Measurements from ENCODE around the gene C1orf226. TPM values are rescaled to one million over a fixed set of nuclear protein-coding genes. Genes with fewer than 3 reads are reported as not detected.

The C1orf226 gene
- total RNA-seq, 1 experiment from 2014 or later = 4.3 TPM

DNA sequence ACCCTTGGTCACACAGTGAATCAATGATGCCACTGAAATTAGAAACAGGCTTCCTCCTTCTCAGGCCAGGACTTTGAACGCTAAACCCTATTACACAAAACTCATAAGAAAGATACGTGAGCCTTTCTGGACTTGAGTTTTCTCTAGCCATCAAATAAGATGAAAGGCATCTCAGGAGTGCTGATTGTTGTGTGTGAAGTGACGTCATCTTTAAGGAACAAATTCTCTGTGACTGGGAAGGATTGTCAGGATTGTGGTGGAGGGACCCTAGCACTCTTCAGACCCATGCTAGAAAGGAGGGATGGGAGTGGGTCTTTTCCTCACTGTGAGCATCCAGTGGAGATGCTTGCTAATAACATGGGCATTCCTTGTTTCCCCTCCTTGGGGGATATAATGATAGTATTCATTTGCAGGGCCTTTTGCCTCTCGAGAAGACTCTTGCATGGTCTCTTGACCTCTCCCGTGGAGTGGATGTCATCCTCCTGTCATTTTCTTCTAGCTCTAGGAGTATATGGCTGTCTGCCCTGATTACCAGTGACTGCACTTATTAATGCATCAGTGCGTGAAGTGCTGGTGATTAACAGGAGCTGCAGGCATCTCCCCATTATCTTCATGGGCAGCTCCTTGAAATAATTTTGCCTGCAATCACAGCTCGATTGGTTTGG, 44.8 kb upstream of the C1orf226 start:
- Histone ChIP-seq H3K9me3 (ENCODE audit: low read length) (no peaks in the 10 kb centered on the region), H2AFZ (ENCODE audit: low read length) (no peak overlapping the region), H3K9me2 (replicated peaks; ENCODE audit: low read length) (no peaks in the 10 kb centered on the region), H3K4me1 (ENCODE audit: insufficient read depth, low read length) (no peaks in the 10 kb centered on the region), H3K4me3 (ENCODE audit: low read length) (no peak overlapping the region), H3K79me2 (ENCODE audit: low read length) (no peaks in the 10 kb centered on the region), H4K20me1 (ENCODE audit: low read length) (no peaks in the 10 kb centered on the region), H3K36me3 (ENCODE audit: low read depth, low read length) (no peaks in the 10 kb centered on the region), H3K27me3 (ENCODE audit: low read length) (no peaks in the 10 kb centered on the region), H3K4me2 (ENCODE audit: low read length) (no peak overlapping the region), H3K9ac (ENCODE audit: low read length) (no peak overlapping the region), H3F3A (ENCODE audit: low read length, unreplicated experiment) (no peaks in the 10 kb centered on the region), H3K27ac (ENCODE audit: low read length) (no peak overlapping the region)
- POLR2A ChIA-PET (ENCODE audit: unreplicated experiment) = interaction anchor here (0.5 kb wide), 1 partner anchor 124 kb away, joined by 3 read pairs; no protein-coding TSS in a partner anchor
- ATAC-seq = no peak
- CTCF ChIA-PET = no interaction called here
- no peak for DNase-seq
- intact Hi-C loops (cut with micrococcal nuclease) = no loop called here
- BruUV-seq (replicated peaks) = no TSS peak
- no peak for TF ChIP-seq EZH2 (IDR thresholded peaks at IDR 0.05; ENCODE audit: low read length, unreplicated experiment)
- TF ChIP-seq, protein P1, sequence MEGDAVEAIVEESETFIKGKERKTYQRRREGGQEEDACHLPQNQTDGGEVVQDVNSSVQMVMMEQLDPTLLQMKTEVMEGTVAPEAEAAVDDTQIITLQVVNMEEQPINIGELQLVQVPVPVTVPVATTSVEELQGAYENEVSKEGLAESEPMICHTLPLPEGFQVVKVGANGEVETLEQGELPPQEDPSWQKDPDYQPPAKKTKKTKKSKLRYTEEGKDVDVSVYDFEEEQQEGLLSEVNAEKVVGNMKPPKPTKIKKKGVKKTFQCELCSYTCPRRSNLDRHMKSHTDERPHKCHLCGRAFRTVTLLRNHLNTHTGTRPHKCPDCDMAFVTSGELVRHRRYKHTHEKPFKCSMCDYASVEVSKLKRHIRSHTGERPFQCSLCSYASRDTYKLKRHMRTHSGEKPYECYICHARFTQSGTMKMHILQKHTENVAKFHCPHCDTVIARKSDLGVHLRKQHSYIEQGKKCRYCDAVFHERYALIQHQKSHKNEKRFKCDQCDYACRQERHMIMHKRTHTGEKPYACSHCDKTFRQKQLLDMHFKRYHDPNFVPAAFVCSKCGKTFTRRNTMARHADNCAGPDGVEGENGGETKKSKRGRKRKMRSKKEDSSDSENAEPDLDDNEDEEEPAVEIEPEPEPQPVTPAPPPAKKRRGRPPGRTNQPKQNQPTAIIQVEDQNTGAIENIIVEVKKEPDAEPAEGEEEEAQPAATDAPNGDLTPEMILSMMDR (conservative IDR thresholded peaks at IDR 0.05; ENCODE audit: low read depth, low read length) = no peak
- TF ChIP-seq EZH2phosphoT487 (IDR thresholded peaks at IDR 0.05; ENCODE audit: borderline replicate concordance, low read length) = no peak

- Histone ChIP-seq H3F3A (ENCODE audit: low read length, unreplicated experiment) (no peaks in the 10 kb centered on the region), H3K4me1 (ENCODE audit: insufficient read depth, low read length) (no peaks in the 10 kb centered on the region), H3K79me2 (ENCODE audit: low read length) (no peaks in the 10 kb centered on the region), H2AFZ (ENCODE audit: low read length) (no peak overlapping the region), H3K36me3 (ENCODE audit: low read depth, low read length) (no peaks in the 10 kb centered on the region), H3K27ac (ENCODE audit: low read length) (no peak overlapping the region), H3K4me2 (ENCODE audit: low read length) (no peak overlapping the region), H4K20me1 (ENCODE audit: low read length) (no peaks in the 10 kb centered on the region), H3K9me2 (replicated peaks; ENCODE audit: low read length) (no peaks in the 10 kb centered on the region), H3K9ac (ENCODE audit: low read length) (no peak overlapping the region), H3K27me3 (ENCODE audit: low read length) (no peaks in the 10 kb centered on the region), H3K9me3 (ENCODE audit: low read length) (no peaks in the 10 kb centered on the region), H3K4me3 (ENCODE audit: low read length) (no peak overlapping the region)
- DNase-seq (no peak), ATAC-seq (no peak)
- no peak for TF ChIP-seq EZH2phosphoT487 (IDR thresholded peaks at IDR 0.05; ENCODE audit: borderline replicate concordance, low read length)
- no peak for TF ChIP-seq EZH2 (IDR thresholded peaks at IDR 0.05; ENCODE audit: low read length, unreplicated experiment)
- TF ChIP-seq, protein P1 (conservative IDR thresholded peaks at IDR 0.05; ENCODE audit: low read depth, low read length) = no peak
- intact Hi-C loops (cut with micrococcal nuclease) = no loop called here
- CTCF ChIA-PET = no interaction called here
- no TSS peak for BruUV-seq (replicated peaks)
- POLR2A ChIA-PET (ENCODE audit: unreplicated experiment) = interaction anchor here (0.5 to 0.6 kb wide), 2 partner anchors 26 to 267 kb away, joined by 3 read pairs; no protein-coding TSS in a partner anchor
Observed at GRCh38 chr1:162342452-162342983, 39.0 kb upstream of the C1orf226 start.

DNA sequence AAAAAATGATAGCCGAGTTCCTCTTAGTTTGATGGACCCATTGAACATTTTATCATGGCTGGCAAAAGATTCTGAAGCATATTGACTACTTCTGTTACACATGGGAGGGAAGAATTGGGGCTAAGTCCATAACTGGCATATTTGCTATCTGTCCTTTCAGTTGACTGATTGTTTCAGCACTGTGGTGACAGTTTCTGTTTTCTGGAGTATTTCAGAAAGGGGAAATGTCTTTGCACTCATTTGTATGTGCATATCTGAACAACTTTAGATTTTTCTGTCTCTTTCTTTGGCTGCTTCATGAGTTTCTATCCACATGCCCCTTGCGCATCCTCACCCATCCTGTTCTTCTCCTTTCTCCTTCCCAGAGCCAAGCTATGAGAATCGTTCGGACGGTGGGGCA, 38.1 kb upstream of the C1orf226 start:
- H3K9me3 ChIP-seq (ENCODE audit: low read length) = no peaks in the 10 kb centered on the region
- ATAC-seq = no peak
- no peak for DNase-seq
- H3K4me3 ChIP-seq (ENCODE audit: low read length) = no peak overlapping the region
- H3K27me3 ChIP-seq (ENCODE audit: low read length) = no peaks in the 10 kb centered on the region
- no TSS peak for BruUV-seq (replicated peaks)
- no peaks in the 10 kb centered on the region for H3K79me2 ChIP-seq (ENCODE audit: low read length)
- POLR2A ChIA-PET (ENCODE audit: unreplicated experiment) = no interaction called here
- no peak overlapping the region for H3K4me2 ChIP-seq (ENCODE audit: low read length)
- no peak overlapping the region for H3K9ac ChIP-seq (ENCODE audit: low read length)
- no peaks in the 10 kb centered on the region for H4K20me1 ChIP-seq (ENCODE audit: low read length)
- H3K36me3 ChIP-seq (ENCODE audit: low read depth, low read length) = no peaks in the 10 kb centered on the region
- intact Hi-C loops (cut with micrococcal nuclease) = no loop called here
- TF ChIP-seq EZH2 (IDR thresholded peaks at IDR 0.05; ENCODE audit: low read length, unreplicated experiment) = no peak
- no peak for TF ChIP-seq EZH2phosphoT487 (IDR thresholded peaks at IDR 0.05; ENCODE audit: borderline replicate concordance, low read length)
- TF ChIP-seq, protein P1 (conservative IDR thresholded peaks at IDR 0.05; ENCODE audit: low read depth, low read length) = no peak
- H3F3A ChIP-seq (ENCODE audit: low read length, unreplicated experiment) = no peaks in the 10 kb centered on the region
- no peak overlapping the region for H3K27ac ChIP-seq (ENCODE audit: low read length)
- no peaks in the 10 kb centered on the region for H3K4me1 ChIP-seq (ENCODE audit: insufficient read depth, low read length)
- CTCF ChIA-PET = no interaction called here
- H3K9me2 ChIP-seq (replicated peaks; ENCODE audit: low read length) = no peaks in the 10 kb centered on the region
- H2AFZ ChIP-seq (ENCODE audit: low read length) = no peak overlapping the region

All from PC-3 (cell line).